Measurements from ENCODE around the gene BSND. TPM values are rescaled to one million over a fixed set of nuclear protein-coding genes. Genes with fewer than 3 reads are reported as not detected.

The BSND gene
- total RNA-seq, 2 donors from 2014 or later: not detected

DNA sequence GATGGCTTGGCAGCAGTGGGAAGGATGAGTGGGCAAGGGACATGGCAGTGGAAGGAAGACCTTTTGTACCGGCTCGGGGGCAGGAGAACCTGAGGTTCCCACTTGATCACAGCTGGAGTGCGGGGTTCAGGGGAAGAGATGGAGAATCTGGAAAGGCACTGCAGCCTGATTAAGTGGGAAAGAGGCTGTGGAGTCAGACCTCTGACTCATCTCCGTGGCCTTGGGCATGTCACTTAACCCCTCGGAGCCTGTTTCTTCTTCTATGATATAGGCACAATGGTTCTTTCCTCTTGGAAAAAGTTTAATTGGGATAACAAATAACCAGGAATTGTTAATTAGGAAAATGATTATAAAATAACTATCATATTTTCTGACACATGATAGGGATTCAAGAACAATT is 31.4 kb upstream of the BSND start:
- peaks cover 18% of the 10 kb centered on the region in 2 donors for H3K4me1 Mint-ChIP-seq (ENCODE audit: low read depth in 2 of 2)
- ATAC-seq (no peak), DNase-seq (ENCODE audit: low spot score) (no peak)
- no peaks in the 10 kb centered on the region for H3K36me3 Mint-ChIP-seq
- no peak overlapping the region for H3K4me3 Mint-ChIP-seq
- no peak overlapping the region for H3K27ac Mint-ChIP-seq
- peaks cover 9 to 14% of the 10 kb centered on the region in 2 donors for H3K27me3 Mint-ChIP-seq
- peaks cover 4% of the 10 kb centered on the region for H3K9me3 Mint-ChIP-seq

DNA sequence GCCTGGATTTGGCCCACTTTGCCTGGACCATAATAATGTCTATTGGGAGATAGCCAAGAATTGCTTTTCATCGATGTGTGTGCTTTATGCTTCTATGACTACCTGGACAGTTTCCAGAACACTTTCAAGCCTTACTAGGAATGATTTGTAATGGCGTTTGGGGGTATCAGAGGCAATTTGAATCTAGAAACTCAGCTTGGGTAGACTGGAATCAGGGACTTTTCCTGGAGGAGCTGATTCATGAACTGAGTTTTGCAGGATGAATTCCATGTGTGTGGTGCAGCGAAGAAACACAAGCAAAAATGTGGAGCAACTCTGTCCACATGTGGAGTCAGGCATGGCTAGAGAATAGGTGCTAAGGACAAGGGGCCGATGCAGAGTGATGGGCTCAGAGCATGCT is 30.2 kb upstream of the BSND start:
- no peak overlapping the region for H3K4me3 Mint-ChIP-seq
- no peak for DNase-seq (ENCODE audit: low spot score)
- H3K9me3 Mint-ChIP-seq: peaks cover 4% of the 10 kb centered on the region
- peaks cover 20 to 22% of the 10 kb centered on the region in 2 donors for H3K27me3 Mint-ChIP-seq
- H3K4me1 Mint-ChIP-seq (ENCODE audit: low read depth in 2 of 2): peaks cover 11 to 18% of the 10 kb centered on the region in 2 donors
- no peaks in the 10 kb centered on the region for H3K36me3 Mint-ChIP-seq
- ATAC-seq: no peak
- no peak overlapping the region for H3K27ac Mint-ChIP-seq

GRCh38 chr1:54969879-54970278 is 28.9 kb upstream of the BSND start:
- ATAC-seq (no peak), DNase-seq (ENCODE audit: low spot score) (no peak)
- Mint-ChIP-seq H3K36me3 (no peaks in the 10 kb centered on the region), H3K4me3 (no peak overlapping the region), H3K4me1 (ENCODE audit: low read depth in 2 of 2) (peaks cover 11 to 18% of the 10 kb centered on the region in 2 donors), H3K27me3 (peaks cover 28 to 29% of the 10 kb centered on the region in 2 donors), H3K27ac (no peak overlapping the region), H3K9me3 (peaks cover 4% of the 10 kb centered on the region)

DNA sequence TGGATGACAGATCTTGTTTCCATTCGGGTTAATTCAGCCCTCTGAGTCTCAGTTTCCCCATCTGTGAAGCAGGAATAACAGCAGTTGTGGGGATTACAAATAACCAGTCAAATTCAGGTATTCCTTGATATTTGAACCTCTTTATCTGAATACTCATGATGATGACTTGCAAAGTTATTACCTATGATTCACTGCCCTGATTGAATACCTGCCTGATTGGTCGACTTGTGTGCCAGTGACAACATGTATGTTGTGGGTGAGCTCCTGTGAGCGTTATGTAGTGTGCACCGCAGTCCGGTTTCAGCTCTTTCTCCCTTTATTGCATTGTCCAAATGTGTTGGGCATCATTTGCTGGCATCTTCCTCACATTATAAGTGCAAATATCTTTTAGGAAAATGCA is 27.8 kb upstream of the BSND start:
- Mint-ChIP-seq H3K4me3 (no peak overlapping the region), H3K27me3 (peaks cover 33 to 36% of the 10 kb centered on the region in 2 donors), H3K36me3 (no peaks in the 10 kb centered on the region), H3K9me3 (peaks cover 3% of the 10 kb centered on the region), H3K4me1 (ENCODE audit: low read depth in 2 of 2) (peaks cover 8 to 14% of the 10 kb centered on the region in 2 donors), H3K27ac (no peak overlapping the region)
- no peak for ATAC-seq
- DNase-seq (ENCODE audit: low spot score): no peak

DNA sequence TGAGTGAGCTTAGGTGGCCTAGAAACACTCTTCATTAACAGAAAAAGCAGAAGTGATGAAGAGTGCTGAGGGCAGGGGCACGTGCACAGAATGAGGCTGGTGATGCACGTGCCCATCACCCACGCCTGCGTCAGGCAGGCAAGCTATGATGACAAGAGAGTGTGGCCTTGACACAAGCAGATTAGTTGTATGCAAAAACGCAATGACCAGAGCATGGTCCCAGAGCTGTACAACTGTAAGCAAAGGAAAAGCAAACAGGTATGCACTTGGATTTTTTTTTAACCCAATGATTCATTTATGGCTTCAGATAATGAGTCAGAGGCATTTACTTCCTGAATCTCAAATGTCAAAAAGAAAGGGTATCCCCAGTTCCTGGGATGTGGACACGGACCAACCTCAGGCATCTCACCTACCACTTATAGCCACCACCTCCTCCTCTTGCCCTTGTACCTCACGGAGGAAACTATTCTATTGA is 27.4 kb upstream of the BSND start:
- no peak for ATAC-seq

GRCh38 chr1:54972436-54972835 is 26.3 kb upstream of the BSND start:
- Mint-ChIP-seq H3K9me3 (no peaks in the 10 kb centered on the region), H3K27me3 (peaks cover 34 to 36% of the 10 kb centered on the region in 2 donors), H3K4me1 (ENCODE audit: low read depth in 2 of 2) (peaks cover 0 to 6% of the 10 kb centered on the region in 2 donors), H3K4me3 (no peak overlapping the region), H3K36me3 (no peaks in the 10 kb centered on the region), H3K27ac (no peak overlapping the region)
- DNase-seq (ENCODE audit: low spot score) (no peak), ATAC-seq (no peak)

More for the DNA sequence above, 27.4 kb upstream of the BSND start:
- Mint-ChIP-seq H3K9me3 (no peaks in the 10 kb centered on the region), H3K27ac (no peak overlapping the region), H3K4me3 (no peak overlapping the region), H3K36me3 (no peaks in the 10 kb centered on the region), H3K27me3 (peaks cover 33 to 36% of the 10 kb centered on the region in 2 donors), H3K4me1 (ENCODE audit: low read depth in 2 of 2) (peaks cover 4 to 9% of the 10 kb centered on the region in 2 donors)
- DNase-seq (ENCODE audit: low spot score): no peak

- DNase-seq (ENCODE audit: low spot score) (no peak), ATAC-seq (no peak)
- Mint-ChIP-seq H3K36me3 (no peaks in the 10 kb centered on the region), H3K9me3 (no peaks in the 10 kb centered on the region), H3K4me1 (ENCODE audit: low read depth in 2 of 2) (peaks cover 3 to 6% of the 10 kb centered on the region in 2 donors), H3K27me3 (peaks cover 39 to 43% of the 10 kb centered on the region in 2 donors), H3K27ac (no peak overlapping the region), H3K4me3 (no peak overlapping the region)
Measured at GRCh38 chr1:54973205-54973921, 25.4 kb upstream of the BSND start.

DNA sequence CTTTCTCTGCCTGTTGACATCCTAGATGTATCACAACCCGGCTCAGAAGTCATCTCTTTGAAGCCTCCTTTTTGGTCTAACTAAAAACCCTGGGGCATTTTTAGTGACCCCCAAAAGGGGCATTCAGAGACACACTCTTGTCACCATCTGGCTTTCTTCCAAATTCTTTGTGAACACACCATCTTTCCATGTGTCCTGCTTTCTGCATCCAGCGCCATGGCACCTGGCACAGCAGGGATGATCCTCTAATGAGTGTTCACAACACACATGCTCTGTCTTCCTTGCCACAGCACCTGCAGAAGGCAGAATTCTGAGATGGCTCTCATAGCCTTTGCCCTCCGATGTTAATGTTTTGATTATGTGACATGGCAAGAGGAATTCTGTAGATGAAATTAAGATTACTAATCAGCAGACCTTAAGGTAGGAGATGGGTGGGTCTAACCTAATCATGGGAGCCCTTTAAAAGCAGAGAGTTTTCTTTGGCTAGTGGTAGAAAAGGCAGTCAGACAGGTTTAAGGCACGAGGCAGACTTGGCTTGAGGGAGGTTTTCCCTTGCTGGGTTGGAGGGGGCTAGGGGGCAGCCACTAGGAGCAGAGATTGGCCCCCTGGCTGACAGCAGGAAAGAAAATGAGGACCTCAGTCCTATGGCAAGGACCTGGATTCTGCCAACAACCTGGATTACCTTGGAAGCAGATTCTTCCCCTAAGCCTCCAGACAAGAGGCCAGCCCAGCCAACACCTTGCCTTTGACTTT is 23.2 kb upstream of the BSND start:
- no peak for DNase-seq (ENCODE audit: low spot score)
- Mint-ChIP-seq H3K27me3 (peaks cover 38 to 41% of the 10 kb centered on the region in 2 donors), H3K9me3 (no peaks in the 10 kb centered on the region), H3K36me3 (no peaks in the 10 kb centered on the region), H3K27ac (no peak overlapping the region), H3K4me1 (ENCODE audit: low read depth in 2 of 2) (peaks cover 3 to 6% of the 10 kb centered on the region in 2 donors), H3K4me3 (no peak overlapping the region)
- ATAC-seq: no peak

DNA sequence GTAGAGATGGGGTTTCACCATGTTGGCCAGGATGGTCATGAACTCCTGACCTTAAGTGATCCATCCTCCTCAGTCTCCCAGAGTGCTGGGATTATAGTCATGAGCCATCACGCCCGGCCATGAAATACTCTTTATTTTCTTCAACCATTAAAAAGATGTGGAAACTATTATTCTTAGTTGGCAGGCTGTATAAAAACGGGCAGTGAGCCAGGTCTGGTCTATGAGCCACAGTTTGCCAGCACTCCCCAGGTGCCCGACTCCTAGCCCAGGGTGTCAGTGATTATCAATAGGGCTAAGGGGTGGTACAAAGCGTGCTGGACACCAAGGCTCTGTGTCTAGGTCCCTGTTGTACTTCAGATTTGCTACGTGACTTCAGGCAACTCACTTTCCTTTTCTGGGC is 22.0 kb upstream of the BSND start:
- ATAC-seq (no peak), DNase-seq (ENCODE audit: low spot score) (no peak)
- Mint-ChIP-seq H3K9me3 (no peaks in the 10 kb centered on the region), H3K36me3 (no peaks in the 10 kb centered on the region), H3K4me3 (no peak overlapping the region), H3K27me3 (peaks cover 40 to 48% of the 10 kb centered on the region in 2 donors), H3K4me1 (ENCODE audit: low read depth in 2 of 2) (peaks cover 0 to 3% of the 10 kb centered on the region in 2 donors), H3K27ac (no peak overlapping the region)

GRCh38 chr1:54977533-54978297 is 21.0 kb upstream of the BSND start:
- Mint-ChIP-seq H3K4me1 (ENCODE audit: low read depth in 2 of 2) (peaks cover 0 to 3% of the 10 kb centered on the region in 2 donors), H3K4me3 (no peak overlapping the region), H3K27ac (no peak overlapping the region), H3K36me3 (no peaks in the 10 kb centered on the region), H3K9me3 (no peaks in the 10 kb centered on the region), H3K27me3 (peaks cover 42 to 45% of the 10 kb centered on the region in 2 donors)
- no peak for ATAC-seq
- no peak for DNase-seq (ENCODE audit: low spot score)

DNA sequence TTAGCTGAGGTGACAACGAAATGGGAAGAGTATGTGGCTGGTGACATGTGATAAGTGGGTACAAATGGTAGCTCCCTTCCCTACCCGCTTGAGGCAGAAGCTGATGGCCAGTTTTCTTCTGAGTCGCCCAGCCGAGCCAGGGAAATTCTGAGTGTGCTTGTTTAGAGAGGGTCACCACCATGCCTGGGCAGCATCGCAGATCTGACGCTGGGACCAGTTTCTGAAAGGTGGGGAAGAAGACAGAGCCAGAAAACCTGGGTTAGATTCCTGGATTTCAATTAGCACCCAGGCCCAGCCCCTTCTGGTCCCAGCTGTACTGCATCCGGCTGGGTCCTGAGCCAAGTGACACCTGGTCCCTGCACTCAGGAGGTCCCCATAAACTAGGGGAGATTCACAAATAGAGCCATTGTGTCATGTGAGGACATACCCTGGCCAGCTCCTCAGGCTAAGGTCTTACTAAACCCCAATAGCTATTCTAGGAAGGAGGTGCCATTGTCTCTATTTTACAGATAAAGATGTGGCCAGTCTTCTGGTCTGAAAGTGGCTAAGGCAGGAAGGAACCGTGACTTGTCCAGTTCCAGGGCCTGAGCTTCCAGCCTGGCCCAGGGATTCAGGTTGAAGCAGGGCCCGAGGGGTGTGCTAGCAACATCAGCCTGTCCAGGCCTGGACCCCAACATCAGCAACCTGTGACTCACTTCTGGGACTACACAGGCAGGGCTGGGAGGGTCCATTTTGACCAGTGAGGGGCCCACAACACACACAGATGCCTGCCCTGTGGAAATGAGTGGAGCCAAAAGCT is 20.0 kb upstream of the BSND start:
- H3K4me3 Mint-ChIP-seq: no peak overlapping the region
- H3K27me3 Mint-ChIP-seq: peaks cover 35 to 39% of the 10 kb centered on the region in 2 donors
- no peaks in the 10 kb centered on the region for H3K36me3 Mint-ChIP-seq
- H3K4me1 Mint-ChIP-seq (ENCODE audit: low read depth in 2 of 2): peaks cover 0 to 3% of the 10 kb centered on the region in 2 donors
- ATAC-seq (no peak), DNase-seq (ENCODE audit: low spot score) (no peak)
- no peak overlapping the region for H3K27ac Mint-ChIP-seq
- no peaks in the 10 kb centered on the region for H3K9me3 Mint-ChIP-seq

DNA sequence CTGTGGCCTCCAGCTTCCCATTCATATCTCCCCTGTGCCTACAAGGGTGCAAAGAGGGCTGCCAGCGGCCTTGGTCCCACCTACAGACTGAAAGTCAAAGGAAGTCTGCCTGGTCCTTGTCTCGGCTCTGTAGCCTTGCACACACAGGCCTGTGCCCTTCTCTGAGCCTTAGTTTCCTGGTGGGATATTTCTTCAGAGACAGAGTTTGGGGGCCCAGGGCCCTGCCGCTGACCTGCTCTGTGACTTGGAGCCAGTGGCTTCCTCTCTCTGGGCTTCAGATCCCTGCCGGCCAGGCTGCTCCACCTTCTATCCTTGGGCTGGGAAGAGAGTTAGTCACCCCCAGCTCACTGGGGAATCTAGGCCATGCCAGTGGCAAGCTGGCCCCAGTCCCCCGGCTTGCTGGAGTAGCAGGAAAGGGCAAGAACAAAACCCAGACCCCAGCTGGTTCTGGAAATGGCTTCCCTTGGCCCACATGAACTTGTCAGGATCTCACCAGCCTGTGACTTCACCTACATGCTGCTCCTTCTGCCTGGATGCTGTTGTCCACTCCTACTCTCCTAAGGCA is 19.3 kb upstream of the BSND start:
- Mint-ChIP-seq H3K27ac (no peak overlapping the region), H3K27me3 (peaks cover 36 to 39% of the 10 kb centered on the region in 2 donors), H3K9me3 (no peaks in the 10 kb centered on the region), H3K36me3 (no peaks in the 10 kb centered on the region), H3K4me3 (no peak overlapping the region), H3K4me1 (ENCODE audit: low read depth in 2 of 2) (peaks cover 0 to 3% of the 10 kb centered on the region in 2 donors)
- no peak for ATAC-seq
- no peak for DNase-seq (ENCODE audit: low spot score)

DNA sequence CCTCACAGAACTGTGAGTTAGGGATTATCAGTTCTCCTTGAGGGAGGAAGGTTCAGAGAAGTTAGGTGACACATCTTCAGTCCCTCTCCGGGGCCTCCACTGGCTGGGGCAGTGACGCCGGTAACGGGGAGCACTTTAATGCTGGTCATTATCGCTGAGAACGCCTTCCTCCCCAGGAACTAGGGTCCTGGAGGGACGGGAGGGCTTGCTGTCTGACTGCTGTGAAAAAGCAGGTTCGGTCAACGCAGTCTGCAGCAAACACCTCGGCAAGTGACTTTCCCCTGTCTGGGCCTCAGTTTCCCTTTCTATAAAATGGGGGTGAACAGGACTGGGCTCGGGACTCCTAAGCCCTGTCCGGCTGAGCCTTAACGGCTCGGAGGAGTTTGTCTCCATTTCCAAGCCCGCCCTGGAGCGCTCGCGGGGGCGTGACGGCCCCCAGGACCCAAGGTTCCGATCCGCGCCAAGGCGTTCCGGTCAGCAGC is 18.6 kb upstream of the BSND start:
- no peak overlapping the region for H3K27ac Mint-ChIP-seq
- DNase-seq (ENCODE audit: low spot score) (no peak), ATAC-seq (no peak)
- H3K36me3 Mint-ChIP-seq: no peaks in the 10 kb centered on the region
- H3K4me1 Mint-ChIP-seq (ENCODE audit: low read depth in 2 of 2): peaks cover 0 to 3% of the 10 kb centered on the region in 2 donors
- H3K9me3 Mint-ChIP-seq: no peaks in the 10 kb centered on the region
- H3K27me3 Mint-ChIP-seq: peaks cover 34 to 38% of the 10 kb centered on the region in 2 donors
- H3K4me3 Mint-ChIP-seq: no peak overlapping the region
